Breast epithelium (tissue), 4 donors: Measurements from ENCODE around the gene ACTN4. TPM values are rescaled to one million over a fixed set of nuclear protein-coding genes. Genes with fewer than 3 reads are reported as not detected.

Source experiments
- DNase-seq, 2 donors: peaks; one replicate each; pipeline ENCODE4 v3.0.0-alpha.2; 2019; ENCODE audit warnings: low spot score in 2 of 2
- H3K27ac ChIP-seq, 2 donors: fragments of 200-600 bp; sonication (generic) in 1 of 2; one replicate each; pipeline ENCODE4 v1.5.1; 2016 to 2019; ENCODE audit warnings: mild to moderate bottlenecking in 1 of 2
- H3K27me3 ChIP-seq, 2 donors: fragments of 200-600 bp; sonication (generic) in 1 of 2; one replicate each; pipeline versions ENCODE4 v1.5.1 to v1.6.0; 2017 to 2019; ENCODE audit warnings: control low read depth in 1 of 2, mild to moderate bottlenecking in 1 of 2
- H3K36me3 ChIP-seq: fragments of 200-600 bp; one replicate; pipeline ENCODE4 v1.5.1; 2019
- H3K4me1 ChIP-seq, 2 donors: fragments of 200-600 bp; sonication (generic); one replicate each; pipeline ENCODE4 v1.5.1; 2016 to 2019; ENCODE audit warnings: control low read depth in 1 of 2
- H3K4me3 ChIP-seq, 3 donors: fragments of 200-600 bp; sonication (generic); 1 replicate in 2 of 3; 2 replicates in 1 of 3; pipeline ENCODE4 v1.5.1; 2016 to 2019; ENCODE audit warnings: mild to moderate bottlenecking in 3 of 3, moderate library complexity in 2 of 3
- H3K9me3 ChIP-seq, 2 donors: fragments of 200-600 bp; sonication (generic) in 1 of 2; one replicate each; pipeline ENCODE4 v1.5.1; 2016 to 2019; ENCODE audit warnings: control low read depth in 1 of 2
- POLR2A ChIP-seq: fragments of 450-650 bp; IDR thresholded peaks from one replicate; pipeline ENCODE4 v1.6.1; 2016; ENCODE audit warnings: antibody characterized with exemption, mild to moderate bottlenecking, moderate library complexity
- POLR2AphosphoS5 ChIP-seq, 3 donors: sonication (generic); formaldehyde crosslinking; IDR thresholded peaks; one replicate each; pipeline ENCODE4 v1.6.1; 2017; ENCODE audit warnings: antibody characterized with exemption in 3 of 3
- intact Hi-C: fragments of 100-400 bp; cut with DNase I; formaldehyde crosslinking; loops from one replicate; pipeline ENCODE4 v1.15.1; 2023; ENCODE audit warnings: low total_unique reads
- total RNA-seq, 3 donors: library from RNA; depleted of rRNA; stranded (reverse); fragments of >200 nt; gene quantifications; one replicate each; pipeline ENCODE4 v1.1.0, GENCODE V29; 2016
- TF ChIP-seq, protein P1 (sequence below), 3 donors: fragments of 450-650 bp; IDR thresholded peaks; one replicate each; pipeline ENCODE4 v1.5.1; 2016 to 2017; ENCODE audit warnings: antibody characterized with exemption in 3 of 3, mild to moderate bottlenecking in 3 of 3, moderate library complexity in 3 of 3

Gene ACTN4
- total RNA-seq, 3 donors from 2014 or later: 182 to 296 (median 269) TPM

DNA sequence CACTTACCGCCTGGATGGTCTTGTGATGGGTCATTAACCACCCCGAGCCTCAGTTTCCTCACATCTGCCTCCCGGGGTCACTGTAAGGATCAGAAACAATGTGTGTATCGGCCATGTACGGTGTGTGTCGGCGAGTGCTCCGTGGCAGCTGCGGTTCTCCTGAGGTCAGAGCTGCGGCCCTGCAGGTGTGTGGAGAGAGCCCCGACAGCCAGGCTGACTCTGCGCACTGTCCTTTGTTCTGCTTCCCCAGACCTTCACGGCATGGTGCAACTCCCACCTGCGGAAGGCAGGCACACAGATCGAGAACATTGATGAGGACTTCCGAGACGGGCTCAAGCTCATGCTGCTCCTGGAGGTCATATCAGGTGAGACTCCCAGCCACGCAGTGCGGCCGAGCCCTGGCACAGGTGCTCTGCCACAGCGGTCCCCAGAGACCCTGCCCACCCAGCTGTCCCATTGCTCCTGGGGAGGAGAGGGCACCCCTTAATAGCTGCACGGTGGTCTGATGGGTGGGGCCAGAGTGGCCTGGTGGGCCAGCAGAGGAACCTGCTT, 53.0 kb downstream of the ACTN4 start:
- no peak for TF ChIP-seq POLR2AphosphoS5 (IDR thresholded peaks at IDR 0.05)
- TF ChIP-seq, protein P1, sequence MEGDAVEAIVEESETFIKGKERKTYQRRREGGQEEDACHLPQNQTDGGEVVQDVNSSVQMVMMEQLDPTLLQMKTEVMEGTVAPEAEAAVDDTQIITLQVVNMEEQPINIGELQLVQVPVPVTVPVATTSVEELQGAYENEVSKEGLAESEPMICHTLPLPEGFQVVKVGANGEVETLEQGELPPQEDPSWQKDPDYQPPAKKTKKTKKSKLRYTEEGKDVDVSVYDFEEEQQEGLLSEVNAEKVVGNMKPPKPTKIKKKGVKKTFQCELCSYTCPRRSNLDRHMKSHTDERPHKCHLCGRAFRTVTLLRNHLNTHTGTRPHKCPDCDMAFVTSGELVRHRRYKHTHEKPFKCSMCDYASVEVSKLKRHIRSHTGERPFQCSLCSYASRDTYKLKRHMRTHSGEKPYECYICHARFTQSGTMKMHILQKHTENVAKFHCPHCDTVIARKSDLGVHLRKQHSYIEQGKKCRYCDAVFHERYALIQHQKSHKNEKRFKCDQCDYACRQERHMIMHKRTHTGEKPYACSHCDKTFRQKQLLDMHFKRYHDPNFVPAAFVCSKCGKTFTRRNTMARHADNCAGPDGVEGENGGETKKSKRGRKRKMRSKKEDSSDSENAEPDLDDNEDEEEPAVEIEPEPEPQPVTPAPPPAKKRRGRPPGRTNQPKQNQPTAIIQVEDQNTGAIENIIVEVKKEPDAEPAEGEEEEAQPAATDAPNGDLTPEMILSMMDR (IDR thresholded peaks at IDR 0.05): no peak
- TF ChIP-seq POLR2A: no peak
- H3K36me3 ChIP-seq: no peaks in the 10 kb centered on the region
- H3K27ac ChIP-seq: peak overlapping the region; percentile 85 to 99
- H3K9me3 ChIP-seq: no peaks in the 10 kb centered on the region
- no peak overlapping the region for H3K4me3 ChIP-seq
- intact Hi-C loops: no loop called here
- H3K27me3 ChIP-seq: no peaks in the 10 kb centered on the region
- DNase-seq: no peak
- peaks cover 4 to 13% of the 10 kb centered on the region in 2 donors for H3K4me1 ChIP-seq

- H3K4me3 ChIP-seq: no peak overlapping the region
- peak overlapping the region; percentile 85 to 99 for H3K27ac ChIP-seq
- intact Hi-C loops: no loop called here
- DNase-seq: no peak
- H3K27me3 ChIP-seq: no peaks in the 10 kb centered on the region
- no peaks in the 10 kb centered on the region for H3K9me3 ChIP-seq
- H3K4me1 ChIP-seq: peaks cover 4 to 9% of the 10 kb centered on the region in 2 donors
- TF ChIP-seq POLR2AphosphoS5 (IDR thresholded peaks at IDR 0.05) (no peak), POLR2A (no peak)
- TF ChIP-seq, protein P1 (IDR thresholded peaks at IDR 0.05): no peak
- no peaks in the 10 kb centered on the region for H3K36me3 ChIP-seq
These were observed 53.5 kb downstream of the ACTN4 start for GRCh38 chr19:38700902-38701454.

GRCh38 chr19:38701455-38702063, 54.1 kb downstream of the ACTN4 start:
- Histone ChIP-seq H3K27me3 (no peaks in the 10 kb centered on the region), H3K36me3 (no peaks in the 10 kb centered on the region), H3K4me1 (peaks cover 4 to 9% of the 10 kb centered on the region in 2 donors), H3K27ac (peak overlapping the region; percentile 85 to 99), H3K9me3 (no peaks in the 10 kb centered on the region), H3K4me3 (no peak overlapping the region)
- TF ChIP-seq POLR2AphosphoS5 (IDR thresholded peaks at IDR 0.05): no peak
- TF ChIP-seq, protein P1 (IDR thresholded peaks at IDR 0.05): no peak
- TF ChIP-seq POLR2A: no peak
- no peak for DNase-seq
- intact Hi-C loops: no loop called here

- DNase-seq: no peak
- Histone ChIP-seq H3K36me3 (no peaks in the 10 kb centered on the region), H3K9me3 (no peaks in the 10 kb centered on the region), H3K27ac (peak overlapping the region; percentile 85 to 99), H3K4me1 (peaks cover 4 to 15% of the 10 kb centered on the region in 2 donors), H3K27me3 (no peaks in the 10 kb centered on the region), H3K4me3 (no peak overlapping the region)
- no peak for TF ChIP-seq POLR2A
- TF ChIP-seq, protein P1 (IDR thresholded peaks at IDR 0.05): no peak
- TF ChIP-seq POLR2AphosphoS5 (IDR thresholded peaks at IDR 0.05): no peak
- intact Hi-C loops: no loop called here
These were observed 54.8 kb downstream of the ACTN4 start for GRCh38 chr19:38702278-38702677.

- no peaks in the 10 kb centered on the region for H3K36me3 ChIP-seq
- no peaks in the 10 kb centered on the region for H3K9me3 ChIP-seq
- intact Hi-C loops: no loop called here
These were observed 56.1 kb downstream of the ACTN4 start for GRCh38 chr19:38703509-38703908.

More at GRCh38 chr19:38703509-38703908, 56.1 kb downstream of the ACTN4 start:
- Histone ChIP-seq H3K4me1 (peaks cover 8 to 13% of the 10 kb centered on the region in 2 donors), H3K27ac (peak overlapping the region in 1 of 2 donors; percentile 52), H3K27me3 (no peaks in the 10 kb centered on the region), H3K4me3 (no peak overlapping the region)
- no peak for DNase-seq
- TF ChIP-seq, protein P1 (IDR thresholded peaks at IDR 0.05): no peak
- TF ChIP-seq POLR2AphosphoS5 (IDR thresholded peaks at IDR 0.05): peak in 1 of 3 donors; percentile 24
- TF ChIP-seq POLR2A: no peak
